IMR-90 (cell line): ENCODE data around the gene PLCD1. TPM values are rescaled to one million over a fixed set of nuclear protein-coding genes. Genes with fewer than 3 reads are reported as not detected.

ENCODE experiments used
- ATAC-seq: fragments of 200-7000 bp; cut with Tn5 transposase; 2 replicates; pipeline ENCODE4 v1.9.1; 2020; ENCODE audit warnings: low read depth, mild to moderate bottlenecking, moderate library complexity
- BruUV-seq: library from RNA; stranded (reverse); fragments of 400-500 nt; replicated peaks from 2 replicates; lab custom pipeline; 2021; lab: Mats Ljungman, UMichigan
- CTCF ChIA-PET: fragments of 300-600 bp; formaldehyde crosslinking; extraction: SDS; loops from one replicate; lab custom pipeline; 2021; ENCODE audit warnings: antibody characterized with exemption; lab: Yijun Ruan, JAX
- POLR2A ChIA-PET: fragments of 300-600 bp; sonication (Branson Sonifier 250); formaldehyde crosslinking; loops from one replicate; lab custom pipeline; 2022; ENCODE audit warnings: antibody characterized with exemption; ENCODE audit not compliant: unreplicated experiment; lab: Charles Lee
- DNase-seq: peaks from one replicate; pipeline ENCODE4 v3.0.0; 2013
- H2AFZ ChIP-seq: replicated peaks from 2 replicates; pipeline ENCODE3; 2013; ENCODE audit warnings: low read length, mild to moderate bottlenecking; ENCODE audit not compliant: poor library complexity
- H2AK5ac ChIP-seq: 2 replicates; pipeline ENCODE4 v1.6.1; 2013; ENCODE audit warnings: low read depth, low read length, inconsistent platforms
- H2AK9ac ChIP-seq: replicated peaks from 2 replicates; pipeline ENCODE3; 2013; ENCODE audit warnings: mild to moderate bottlenecking, low read depth, low read length, moderate library complexity; ENCODE audit not compliant: poor library complexity
- H2BK120ac ChIP-seq: 2 replicates; pipeline ENCODE4 v1.6.1; 2013; ENCODE audit warnings: low read depth, low read length, inconsistent platforms
- H2BK15ac ChIP-seq: 3 replicates; pipeline ENCODE4 v1.6.1; 2013; ENCODE audit warnings: low read depth, low read length, inconsistent platforms
- H2BK20ac ChIP-seq: 2 replicates; pipeline ENCODE4 v1.6.1; 2013; ENCODE audit warnings: low read depth, mild to moderate bottlenecking, inconsistent platforms, low read length, moderate library complexity
- H2BK5ac ChIP-seq: 2 replicates; pipeline ENCODE4 v1.6.1; 2013; ENCODE audit warnings: mild to moderate bottlenecking, low read depth, low read length, inconsistent platforms; ENCODE audit not compliant: poor library complexity, severe bottlenecking
- H3K14ac ChIP-seq: replicated peaks from 2 replicates; pipeline ENCODE4 v1.6.1; 2013; ENCODE audit warnings: low read depth, low read length, inconsistent platforms
- H3K18ac ChIP-seq: 2 replicates; pipeline ENCODE4 v1.6.1; 2013; ENCODE audit warnings: low read depth, low read length, control low read depth
- H3K23ac ChIP-seq: 2 replicates; pipeline ENCODE4 v1.6.1; 2013; ENCODE audit warnings: low read depth, low read length, inconsistent platforms
- H3K27ac ChIP-seq: 2 replicates; pipeline ENCODE4 v1.5.1; 2013; ENCODE audit warnings: mild to moderate bottlenecking, control low read depth, low read length; ENCODE audit not compliant: insufficient read depth
- H3K27me3 ChIP-seq: 2 replicates; pipeline ENCODE4 v1.6.1; 2013; ENCODE audit warnings: low read length; ENCODE audit not compliant: control insufficient read depth, insufficient read depth
- H3K36me3 ChIP-seq: 2 replicates; pipeline ENCODE4 v1.6.1; 2013; ENCODE audit warnings: low read length, mixed read lengths; ENCODE audit not compliant: control insufficient read depth, insufficient read depth
- H3K4ac ChIP-seq: 2 replicates; pipeline ENCODE4 v1.6.1; 2013; ENCODE audit warnings: low read depth, low read length, inconsistent platforms
- H3K4me1 ChIP-seq: 2 replicates; pipeline ENCODE4 v1.6.1; 2013; ENCODE audit warnings: low read length, mixed read lengths; ENCODE audit not compliant: control insufficient read depth, insufficient read depth
- H3K4me2 ChIP-seq: 2 replicates; pipeline ENCODE4 v1.6.1; 2013; ENCODE audit warnings: low read depth, mild to moderate bottlenecking, control low read depth, low read length, moderate library complexity
- H3K4me3 ChIP-seq: 2 replicates; pipeline ENCODE4 v1.5.1; 2013; ENCODE audit warnings: low read depth, mild to moderate bottlenecking, control low read depth, low read length, moderate library complexity; ENCODE audit not compliant: insufficient read depth
- H3K56ac ChIP-seq: 2 replicates; pipeline ENCODE4 v1.6.1; 2013; ENCODE audit warnings: low read length, inconsistent platforms; ENCODE audit not compliant: insufficient read depth; ENCODE audit errors: extremely low read depth
- H3K79me1 ChIP-seq, 2 experiments: 2 replicates each; pipeline ENCODE4 v1.6.1; 2013; ENCODE audit warnings: low read length in 2 of 2, inconsistent platforms in 1 of 2, low read depth in 1 of 2
- H3K9ac ChIP-seq: 2 replicates; pipeline ENCODE4 v1.6.1; 2013; ENCODE audit warnings: low read depth, low read length, control low read depth
- H3K9me1 ChIP-seq: 2 replicates; pipeline ENCODE4 v1.6.1; 2013; ENCODE audit warnings: low read length, inconsistent platforms; ENCODE audit not compliant: insufficient read depth
- H3K9me3 ChIP-seq: 2 replicates; pipeline ENCODE4 v1.6.1; 2013; ENCODE audit warnings: low read length; ENCODE audit not compliant: control insufficient read depth, insufficient read depth
- H4K20me1 ChIP-seq: 2 replicates; pipeline ENCODE4 v1.6.1; 2013; ENCODE audit warnings: low read length, inconsistent platforms; ENCODE audit not compliant: insufficient read depth
- H4K5ac ChIP-seq: 2 replicates; pipeline ENCODE4 v1.6.1; 2013; ENCODE audit warnings: mild to moderate bottlenecking, low read depth, low read length, control low read depth
- H4K8ac ChIP-seq, 2 experiments: 2 replicates each; pipeline ENCODE4 v1.6.1; 2013; ENCODE audit warnings: low read depth in 2 of 2, low read length in 2 of 2, control low read depth in 1 of 2, inconsistent platforms in 1 of 2
- H4K91ac ChIP-seq: 2 replicates; pipeline ENCODE4 v1.6.1; 2013; ENCODE audit warnings: low read depth, low read length, inconsistent platforms; ENCODE audit not compliant: insufficient read depth
- BHLHE40 ChIP-seq: fragments of 150-350 bp; IDR thresholded peaks from 2 replicates; pipeline ENCODE4 v1.6.1; 2016; ENCODE audit warnings: mild to moderate bottlenecking, low read depth, low read length
- CEBPB ChIP-seq: IDR thresholded peaks from 2 replicates; pipeline ENCODE4 v1.6.1; 2012; ENCODE audit warnings: low read depth, low read length, improper control_type of control experiment
- CHD1 ChIP-seq: IDR thresholded peaks from 2 replicates; pipeline ENCODE4 v1.6.1; 2012; ENCODE audit warnings: low read depth, low read length, improper control_type of control experiment
- CTCF ChIP-seq: conservative IDR thresholded peaks from 2 replicates; pipeline ENCODE4 v1.5.1; 2012; ENCODE audit warnings: mild to moderate bottlenecking, low read depth, low read length, improper control_type of control experiment
- ELK1 ChIP-seq: fragments of 150-350 bp; IDR thresholded peaks from 2 replicates; pipeline ENCODE4 v1.6.1; 2016; ENCODE audit warnings: low read depth, mild to moderate bottlenecking, low read length, moderate library complexity, borderline replicate concordance
- FOS ChIP-seq: fragments of 150-350 bp; IDR thresholded peaks from 2 replicates; pipeline ENCODE4 v1.6.1; 2016; ENCODE audit warnings: low read depth, low read length
- MAFK ChIP-seq: IDR thresholded peaks from 2 replicates; pipeline ENCODE4 v1.6.1; 2012; ENCODE audit warnings: low read depth, low read length, improper control_type of control experiment
- MXI1 ChIP-seq: IDR thresholded peaks from 2 replicates; pipeline ENCODE4 v1.6.1; 2012; ENCODE audit warnings: low read depth, mild to moderate bottlenecking, low read length, moderate library complexity, borderline replicate concordance
- NFE2L2 ChIP-seq: fragments of 150-350 bp; IDR thresholded peaks from 2 replicates; pipeline ENCODE4 v1.6.1; 2016; ENCODE audit warnings: low read depth, mild to moderate bottlenecking, low read length
- RAD21 ChIP-seq: IDR thresholded peaks from 2 replicates; pipeline ENCODE4 v1.6.1; 2012; ENCODE audit warnings: low read length, improper control_type of control experiment
- RCOR1 ChIP-seq: IDR thresholded peaks from 2 replicates; pipeline ENCODE4 v1.6.1; 2012; ENCODE audit warnings: mild to moderate bottlenecking, low read length, improper control_type of control experiment; ENCODE audit not compliant: insufficient replicate concordance
- RFX5 ChIP-seq: IDR thresholded peaks from 2 replicates; pipeline ENCODE4 v1.8.0; 2012; ENCODE audit warnings: low read depth, mild to moderate bottlenecking, low read length, moderate library complexity
- SMC3 ChIP-seq: fragments of 150-350 bp; IDR thresholded peaks from 2 replicates; pipeline ENCODE4 v1.6.1; 2016; ENCODE audit warnings: low read depth, mild to moderate bottlenecking, antibody characterized with exemption, low read length, moderate library complexity
- WGBS, 2 experiments: methylation state at CpG; one replicate each; pipeline versions ENCODE4 v1.1.5 to v1.1.7; 2013; ENCODE audit warnings: missing lambda C conversion rate in 2 of 2; ENCODE audit not compliant: insufficient read length in 1 of 2; ENCODE audit errors: extremely low coverage in 2 of 2; 5-methylcytosine and 5-hydroxymethylcytosine counted together
- dilution Hi-C: fragments of 300-500 bp; cut with HindIII; formaldehyde crosslinking; loops from one replicate; pipeline ENCODE4 v1.14.3; 2018; ENCODE audit warnings: low sequenced_read_pairs; ENCODE audit not compliant: unreplicated experiment
- in situ Hi-C: fragments of 300-500 bp; cut with MboI; formaldehyde crosslinking; loops from 3 replicates; pipeline ENCODE4 v1.14.3; 2019; ENCODE audit warnings: low sequenced_read_pairs, inconsistent platforms, mixed read lengths
- intact Hi-C: fragments of 100-400 bp; cut with micrococcal nuclease; formaldehyde crosslinking; loops from 2 replicates; pipeline ENCODE4 v1.10.0; 2022
- polyA plus RNA-seq, 3 experiments: library from polyadenylated mRNA; depleted of rRNA; stranded (reverse); fragments of >200 nt; gene quantifications; 2 replicates each; pipeline ENCODE4 v1.2.3, GENCODE V29; 2012; ENCODE audit warnings: low replicate concordance in 1 of 3
- total RNA-seq: library from RNA; depleted of rRNA; stranded (reverse); fragments of >200 nt; gene quantifications from 2 replicates; pipeline ENCODE4 v1.2.3, GENCODE V29; 2012

PLCD1 gene
- total and polyA plus RNA-seq, 2 of the 4 experiments (the other 2 are of a cell fraction) = 14.9 to 16.3 TPM

- H3K27me3 ChIP-seq = peaks cover 9% of the 10 kb centered on the region; the same call in 1 of the 2 replicates
- H2BK15ac ChIP-seq = no peak overlapping the region
- H2AK5ac ChIP-seq = no peak overlapping the region
- no peak for TF ChIP-seq BHLHE40
- no peak for TF ChIP-seq SMC3
- no peak for TF ChIP-seq FOS
- TF ChIP-seq CHD1 = no peak
- TF ChIP-seq ELK1 = no peak
- TF ChIP-seq MAFK = no peak
- TF ChIP-seq CTCF = no peak
- no peak for TF ChIP-seq MXI1
- no peak for TF ChIP-seq RAD21
- TF ChIP-seq RFX5 = no peak
- no peak for TF ChIP-seq RCOR1
- TF ChIP-seq CEBPB = no peak
- no peak for TF ChIP-seq NFE2L2
- no peaks in the 10 kb centered on the region for H3K9me1 ChIP-seq
- H3K27ac ChIP-seq = no peak overlapping the region
- BruUV-seq = no TSS peak
- H4K5ac ChIP-seq = no peak overlapping the region
- no peaks in the 10 kb centered on the region for H3K79me1 ChIP-seq
- no peaks in the 10 kb centered on the region for H3K36me3 ChIP-seq
- ChIA-PET CTCF (no interaction called here), POLR2A (no interaction called here)
- H2BK120ac ChIP-seq = no peak overlapping the region
- no peak for DNase-seq
- no peak overlapping the region for H3K4me3 ChIP-seq
- no peak overlapping the region for H4K91ac ChIP-seq
- H4K8ac ChIP-seq = no peak overlapping the region
- H3K4me2 ChIP-seq = no peak overlapping the region
- H3K23ac ChIP-seq = no peak overlapping the region
- no peak overlapping the region for H3K56ac ChIP-seq
- ATAC-seq = no peak
- dilution Hi-C loops (no loop called here), intact Hi-C loops (no loop called here), in situ Hi-C loops (no loop called here)
- H3K18ac ChIP-seq = no peak overlapping the region
- H2BK5ac ChIP-seq = no peak overlapping the region
- no CpG with 5 or more reads among the region's 7 CpGs for whole genome bisulfite sequencing, 2 experiments
- no peak overlapping the region for H2AK9ac ChIP-seq
- no peak overlapping the region for H3K9ac ChIP-seq
- H2BK20ac ChIP-seq = no peak overlapping the region
- no peak overlapping the region for H2AFZ ChIP-seq
- H3K14ac ChIP-seq = no peak overlapping the region
- 0 out of 2 replicates have a peak, but pooled peaks cover 1% of the 10 kb centered on the region for H3K9me3 ChIP-seq
- H4K20me1 ChIP-seq = no peaks in the 10 kb centered on the region
- H3K4ac ChIP-seq = no peak overlapping the region
- H3K4me1 ChIP-seq = no peaks in the 10 kb centered on the region
Measured at GRCh38 chr3:38059591-38059990, 30.1 kb upstream of the PLCD1 start.
